GM13977 (cell line): Measurements from ENCODE around the gene HES3.
"Not testable (repeated sequence)": the region's sequence is repeated elsewhere in the genome, so short reads cannot be mapped to it uniquely, and the experiment has no call there.

ENCODE experiments used
- DNase-seq: peaks from one replicate; pipeline ENCODE4 v3.0.0; 2012; ENCODE audit warnings: low spot score
- CTCF ChIP-seq: IDR thresholded peaks from 2 replicates; pipeline ENCODE4 v1.5.1; 2012; ENCODE audit warnings: mild to moderate bottlenecking, control low read depth; ENCODE audit not compliant: insufficient read depth; ENCODE audit errors: extremely low read depth, missing control alignments
- in situ Hi-C: fragments of 300-500 bp; cut with MboI; formaldehyde crosslinking; loops from one replicate; pipeline ENCODE4 v1.12.0; 2022; ENCODE audit warnings: low sequenced_read_pairs, low pct_unique_long_range_greater_than_20kb, mixed read lengths, inconsistent platforms; ENCODE audit not compliant: unreplicated experiment

HES3 gene

GRCh38 chr1:6209661-6210580 is 34.1 kb upstream of the HES3 start:
- peak; percentile 28 for TF ChIP-seq CTCF
- in situ Hi-C loops = no loop called here
- no peak for DNase-seq

- no peak for TF ChIP-seq CTCF
- in situ Hi-C loops = no loop called here
- DNase-seq = no peak
These were observed 33.2 kb upstream of the HES3 start for GRCh38 chr1:6210591-6211355.

GRCh38 chr1:6211731-6212130 is 32.2 kb upstream of the HES3 start:
- DNase-seq = no peak
- no peak for TF ChIP-seq CTCF
- in situ Hi-C loops = no loop called here

- in situ Hi-C loops = no loop called here
- TF ChIP-seq CTCF = no peak
- no peak for DNase-seq
These were observed 31.6 kb upstream of the HES3 start for GRCh38 chr1:6212193-6212959.

- in situ Hi-C loops = no loop called here
- no peak for DNase-seq
- no peak for TF ChIP-seq CTCF
These were observed 25.4 kb upstream of the HES3 start for GRCh38 chr1:6218375-6219164.

- in situ Hi-C loops, DNase-seq: not testable (repeated sequence)
These were observed 24.3 kb upstream of the HES3 start for GRCh38 chr1:6219641-6220040.
